ENCODE data around the gene ZBTB20. TPM values are rescaled to one million over a fixed set of nuclear protein-coding genes. Genes with fewer than 3 reads are reported as not detected.

Gene ZBTB20
- polyA plus RNA-seq, 1 donor from 2014 or later: 4.8 TPM

- no peak overlapping the region for H2AFZ ChIP-seq (ENCODE audit: low read depth, low read length)
- H3K4me2 ChIP-seq (ENCODE audit: low read length): no peak overlapping the region
- peaks cover 19% of the 10 kb centered on the region for H3K36me3 ChIP-seq (ENCODE audit: insufficient read depth, low read length)
- no peaks in the 10 kb centered on the region for H3F3A ChIP-seq (ENCODE audit: insufficient read depth, low read length, poor library complexity, severe bottlenecking)
- H3K27ac ChIP-seq (ENCODE audit: low read length): no peak overlapping the region
- no peaks in the 10 kb centered on the region for H3K79me2 ChIP-seq (replicated peaks; ENCODE audit: insufficient read depth, low read length)
- no peak for TF ChIP-seq TAF1 (IDR thresholded peaks at IDR 0.05; ENCODE audit: low read depth)
- no peak for TF ChIP-seq CTCF (IDR thresholded peaks at IDR 0.05; ENCODE audit: poor library complexity, severe bottlenecking)
- TF ChIP-seq POLR2AphosphoS5 (IDR thresholded peaks at IDR 0.05): no peak
- TF ChIP-seq EP300 (conservative IDR thresholded peaks at IDR 0.05; ENCODE audit: poor library complexity, severe bottlenecking): no peak
- no peak for TF ChIP-seq REST (IDR thresholded peaks at IDR 0.05; ENCODE audit: borderline replicate concordance)
- no peak for TF ChIP-seq RAD21 (conservative IDR thresholded peaks at IDR 0.05)
- no peak for TF ChIP-seq MXI1 (conservative IDR thresholded peaks at IDR 0.05; ENCODE audit: poor library complexity, severe bottlenecking)
- TF ChIP-seq SMC3 (conservative IDR thresholded peaks at IDR 0.05; ENCODE audit: poor library complexity): no peak
- no peak for TF ChIP-seq EZH2 (IDR thresholded peaks at IDR 0.05; ENCODE audit: borderline replicate concordance, insufficient read depth, low read length, poor library complexity, severe bottlenecking)
- no peaks in the 10 kb centered on the region for H3K9me2 ChIP-seq (ENCODE audit: insufficient read depth, low read length)
- H3K4me3 ChIP-seq (ENCODE audit: low read length): no peak overlapping the region
- H4K20me1 ChIP-seq (ENCODE audit: insufficient read depth): no peaks in the 10 kb centered on the region
- H3K9ac ChIP-seq (ENCODE audit: low read length): no peak overlapping the region
- H3K9me3 ChIP-seq (ENCODE audit: low read length): peaks cover 4% of the 10 kb centered on the region
- H3K27me3 ChIP-seq (ENCODE audit: insufficient read depth, low read depth, low read length): no peaks in the 10 kb centered on the region
Observed at GRCh38 chr3:114332342-114333179, 814.5 kb downstream of the ZBTB20 start.

GRCh38 chr3:114331710-114332109 lies 815.4 kb downstream of the ZBTB20 start:
- Histone ChIP-seq H3K79me2 (replicated peaks; ENCODE audit: insufficient read depth, low read length) (no peaks in the 10 kb centered on the region), H3K27me3 (ENCODE audit: insufficient read depth, low read depth, low read length) (no peaks in the 10 kb centered on the region), H3K4me3 (ENCODE audit: low read length) (no peak overlapping the region), H3K9ac (ENCODE audit: low read length) (no peak overlapping the region), H4K20me1 (ENCODE audit: insufficient read depth) (no peaks in the 10 kb centered on the region), H3F3A (ENCODE audit: insufficient read depth, low read length, poor library complexity, severe bottlenecking) (no peaks in the 10 kb centered on the region), H3K9me2 (ENCODE audit: insufficient read depth, low read length) (no peaks in the 10 kb centered on the region), H3K9me3 (ENCODE audit: low read length) (peaks cover 4% of the 10 kb centered on the region), H2AFZ (ENCODE audit: low read depth, low read length) (no peak overlapping the region), H3K27ac (ENCODE audit: low read length) (no peak overlapping the region), H3K36me3 (ENCODE audit: insufficient read depth, low read length) (peaks cover 15% of the 10 kb centered on the region), H3K4me2 (ENCODE audit: low read length) (no peak overlapping the region)
- TF ChIP-seq REST (IDR thresholded peaks at IDR 0.05; ENCODE audit: borderline replicate concordance) (no peak), RAD21 (conservative IDR thresholded peaks at IDR 0.05) (no peak), TAF1 (IDR thresholded peaks at IDR 0.05; ENCODE audit: low read depth) (no peak), EP300 (conservative IDR thresholded peaks at IDR 0.05; ENCODE audit: poor library complexity, severe bottlenecking) (no peak), POLR2AphosphoS5 (IDR thresholded peaks at IDR 0.05) (no peak), MXI1 (conservative IDR thresholded peaks at IDR 0.05; ENCODE audit: poor library complexity, severe bottlenecking) (no peak), CTCF (IDR thresholded peaks at IDR 0.05; ENCODE audit: poor library complexity, severe bottlenecking) (no peak), EZH2 (IDR thresholded peaks at IDR 0.05; ENCODE audit: borderline replicate concordance, insufficient read depth, low read length, poor library complexity, severe bottlenecking) (no peak), SMC3 (conservative IDR thresholded peaks at IDR 0.05; ENCODE audit: poor library complexity) (no peak)

Measured in neural cell (in vitro differentiated cells).